HT1080 (cell line): ENCODE results near the gene FBN1. TPM values are rescaled to one million over a fixed set of nuclear protein-coding genes. Genes with fewer than 3 reads are reported as not detected.
A peak's percentile ranks its signal among the peaks of the same experiment; 100 is the strongest.

Source experiments
- DNase-seq: peaks from one replicate; pipeline ENCODE4 v3.0.0-alpha.2; 2015; ENCODE audit warnings: low read depth
- total RNA-seq: library from RNA; depleted of rRNA; stranded (reverse); fragments of >200 nt; shearing (Covaris generic); gene quantifications from 2 replicates; pipeline ENCODE4 v1.2.3, GENCODE V29; 2014

The FBN1 gene
- total RNA-seq, 1 experiment from 2014 or later, result 21.0 TPM

GRCh38 chr15:48440084-48440483, 205.4 kb downstream of the FBN1 start:
- DNase-seq, result no peak

DNA sequence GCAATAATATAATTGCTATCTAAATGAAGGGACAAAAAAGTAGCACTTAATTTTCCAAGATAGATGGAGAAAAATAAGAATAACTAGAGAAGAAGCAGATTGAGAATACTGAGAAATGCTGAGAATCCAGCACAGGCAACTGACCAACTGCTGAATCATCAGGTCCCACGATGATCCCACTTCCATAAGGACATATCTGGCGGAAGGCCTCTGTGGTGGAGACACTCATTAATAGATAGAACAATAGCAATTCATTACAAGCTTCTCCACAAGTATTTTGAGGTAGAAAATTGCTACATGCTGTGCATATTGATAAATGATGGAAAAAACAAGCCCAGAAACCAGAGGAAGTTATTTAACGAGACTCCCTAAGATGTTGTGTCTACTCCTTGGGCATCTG, 208.3 kb downstream of the FBN1 start:
- peak; percentile 42 for DNase-seq

- DNase-seq, result no peak
Observed at GRCh38 chr15:48435321-48435720, 210.2 kb downstream of the FBN1 start.

GRCh38 chr15:48433226-48433886, 212.2 kb downstream of the FBN1 start:
- DNase-seq, result peak; percentile 73

GRCh38 chr15:48432688-48433087, 212.8 kb downstream of the FBN1 start:
- no peak for DNase-seq

- peak; percentile 46 for DNase-seq
Observed at GRCh38 chr15:48427960-48428547, 217.5 kb downstream of the FBN1 start.

DNA sequence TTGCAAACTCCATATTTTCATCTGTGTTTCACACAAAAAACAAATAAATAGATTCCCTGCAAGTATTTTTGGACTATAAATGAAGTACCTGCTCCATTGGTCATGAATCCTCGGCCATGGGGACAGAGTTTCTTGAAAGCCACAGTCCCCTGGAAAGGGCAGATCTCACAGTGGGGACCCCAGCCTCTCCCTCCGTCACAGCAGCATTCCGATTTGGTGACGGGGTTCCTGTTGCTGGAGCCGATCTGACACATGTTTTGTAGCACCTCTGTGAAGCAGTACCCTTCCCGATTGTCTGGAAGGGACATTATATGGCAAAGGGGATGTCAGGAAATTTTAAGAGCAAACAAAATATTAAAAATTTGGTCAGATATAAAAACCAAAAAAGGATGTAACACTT, 218.0 kb downstream of the FBN1 start:
- DNase-seq, result no peak

DNA sequence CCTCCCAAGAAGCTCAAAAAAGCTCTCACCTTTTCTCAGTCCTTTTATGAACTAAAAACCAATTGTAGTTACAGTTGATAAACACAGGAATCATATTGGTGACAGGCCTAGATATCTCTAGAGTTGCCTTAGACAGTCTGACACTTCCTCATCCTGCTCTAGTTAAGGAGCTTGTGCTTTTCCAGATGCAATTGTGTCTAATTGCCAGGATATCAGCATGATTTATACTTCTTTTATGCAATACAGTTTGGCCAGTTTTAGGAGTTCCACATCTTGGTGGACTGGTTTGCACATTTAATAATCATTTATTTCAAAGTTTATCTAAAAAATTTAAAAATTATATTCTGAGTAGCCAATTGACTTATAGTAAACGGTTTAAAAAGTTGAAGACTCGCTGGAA, 218.6 kb downstream of the FBN1 start:
- DNase-seq, result no peak

DNA sequence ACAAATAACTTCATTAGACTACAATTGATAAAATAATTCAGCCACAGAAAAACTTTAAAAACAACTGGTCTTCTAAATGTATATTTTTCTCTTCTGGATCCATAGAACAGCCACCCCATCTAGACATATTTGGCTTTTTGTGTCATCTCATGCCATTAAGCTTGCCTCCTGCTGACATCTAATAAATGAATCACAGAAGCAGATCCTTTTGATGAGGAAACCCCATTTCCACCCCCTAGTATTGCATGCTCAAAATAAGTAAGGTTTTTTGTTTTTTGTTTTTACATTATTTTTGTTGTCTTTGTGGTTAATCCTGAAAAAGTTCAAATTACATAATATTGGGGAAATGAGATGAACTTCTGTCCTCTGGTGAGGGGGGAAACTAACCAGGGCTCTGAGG, 219.5 kb downstream of the FBN1 start:
- DNase-seq, result no peak

DNA sequence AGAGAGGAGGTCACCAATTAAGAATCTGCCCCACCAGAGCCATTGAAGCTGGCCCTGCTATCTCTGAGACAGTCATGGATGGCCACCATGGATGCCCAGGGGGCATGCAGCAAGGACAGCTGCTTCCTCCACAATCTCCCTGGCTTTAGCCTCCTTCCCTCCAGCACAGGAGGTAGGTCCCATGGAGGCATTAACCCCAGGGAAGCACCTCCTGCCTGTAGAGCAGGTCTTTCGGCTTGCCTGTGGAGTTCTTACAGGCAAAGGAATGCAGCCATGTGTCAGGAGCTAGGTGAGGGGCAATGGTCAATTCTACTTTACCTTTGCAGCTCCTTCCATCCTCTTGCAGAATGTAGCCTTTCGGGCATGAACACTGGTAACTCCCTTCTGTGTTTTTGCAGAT, 220.5 kb downstream of the FBN1 start:
- no peak for DNase-seq

GRCh38 chr15:48423896-48424475, 221.5 kb downstream of the FBN1 start:
- peak; percentile 64 for DNase-seq

GRCh38 chr15:48423342-48423741, 222.2 kb downstream of the FBN1 start:
- DNase-seq, result no peak

DNA sequence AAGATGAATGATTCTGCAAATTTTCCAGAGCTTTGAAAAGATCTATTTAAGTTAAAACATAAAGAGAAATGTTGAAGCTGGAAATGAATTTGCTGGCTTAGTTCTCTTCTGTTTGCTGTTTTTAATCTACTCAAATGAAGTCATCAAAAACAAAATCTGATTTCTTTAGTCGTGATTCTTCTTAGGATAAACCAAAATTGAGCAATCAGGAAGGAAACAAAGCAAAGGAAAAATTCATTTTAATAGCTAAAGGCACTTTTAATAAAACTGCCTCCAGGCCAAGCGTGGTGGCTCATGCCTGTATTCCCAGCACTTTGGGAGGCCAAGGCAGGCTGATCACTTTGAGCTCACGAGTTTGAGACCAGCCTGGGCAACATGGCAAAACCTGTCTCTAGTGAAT, 223.1 kb downstream of the FBN1 start:
- no peak for DNase-seq

DNA sequence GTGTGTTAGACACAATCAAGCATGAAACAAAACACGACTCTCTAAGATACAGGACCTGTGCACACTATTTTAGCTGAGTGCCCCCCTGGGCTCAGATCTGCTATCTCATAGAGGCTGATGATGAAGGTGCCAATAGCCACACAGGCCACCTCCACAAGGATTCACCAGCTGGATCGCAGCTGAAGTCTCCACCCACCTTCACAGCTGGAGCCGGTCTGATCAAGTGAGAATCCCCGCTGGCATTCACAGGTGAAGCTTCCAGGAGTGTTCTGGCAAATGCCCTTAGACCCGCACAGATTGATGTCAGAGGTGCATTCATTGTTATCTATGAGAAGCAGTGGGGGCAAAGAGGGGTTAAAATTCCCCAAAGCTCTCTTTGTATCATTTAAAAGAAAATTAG, 224.1 kb downstream of the FBN1 start:
- DNase-seq, result no peak

- DNase-seq, result no peak
Observed at GRCh38 chr15:48419896-48420295, 225.6 kb downstream of the FBN1 start.

GRCh38 chr15:48418343-48418742, 227.2 kb downstream of the FBN1 start:
- DNase-seq, result no peak

- no peak for DNase-seq
Observed at GRCh38 chr15:48416301-48416700, 229.2 kb downstream of the FBN1 start.

GRCh38 chr15:48415036-48415886, 230.2 kb downstream of the FBN1 start:
- DNase-seq, result peak; percentile 73

DNA sequence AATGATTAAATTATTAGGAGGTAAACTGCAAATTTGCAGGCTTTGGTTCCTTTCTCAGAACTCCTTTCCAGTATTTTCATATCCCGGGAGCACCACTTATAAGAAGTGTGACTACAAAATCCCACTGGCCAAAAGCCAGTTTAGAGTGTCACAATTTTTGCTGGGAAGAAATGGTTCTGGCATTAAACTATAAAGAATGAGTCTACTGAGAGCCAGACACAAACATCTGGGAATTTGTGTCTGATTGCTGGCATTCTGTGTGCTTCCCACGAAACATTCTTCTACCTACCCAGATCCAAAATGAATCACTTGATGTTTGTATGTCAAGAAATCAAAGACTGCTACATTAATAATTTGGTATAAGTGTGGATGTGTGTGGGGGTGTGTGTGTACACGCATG, 231.5 kb downstream of the FBN1 start:
- DNase-seq, result no peak

DNA sequence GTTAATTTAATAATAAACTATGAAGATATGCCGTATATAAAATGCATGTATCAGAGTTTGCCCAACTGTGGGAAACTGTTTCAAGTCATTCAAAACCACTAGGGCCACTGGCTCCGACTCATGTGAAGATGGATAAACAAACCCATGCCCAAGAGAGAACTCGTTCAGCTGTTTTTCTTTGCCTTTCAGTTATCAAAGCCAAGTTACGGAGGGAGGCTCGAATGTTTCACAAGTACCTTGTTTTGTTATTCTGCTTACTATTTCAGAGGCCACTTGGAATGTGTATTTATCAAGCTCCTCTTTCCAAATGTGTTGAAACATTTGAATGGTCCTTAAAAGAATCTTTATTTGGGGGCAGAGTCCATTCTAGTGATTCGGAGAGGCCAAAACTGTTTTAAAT, 232.2 kb downstream of the FBN1 start:
- DNase-seq, result no peak

GRCh38 chr15:48411971-48412591, 233.4 kb downstream of the FBN1 start:
- DNase-seq, result peak; percentile 32

DNA sequence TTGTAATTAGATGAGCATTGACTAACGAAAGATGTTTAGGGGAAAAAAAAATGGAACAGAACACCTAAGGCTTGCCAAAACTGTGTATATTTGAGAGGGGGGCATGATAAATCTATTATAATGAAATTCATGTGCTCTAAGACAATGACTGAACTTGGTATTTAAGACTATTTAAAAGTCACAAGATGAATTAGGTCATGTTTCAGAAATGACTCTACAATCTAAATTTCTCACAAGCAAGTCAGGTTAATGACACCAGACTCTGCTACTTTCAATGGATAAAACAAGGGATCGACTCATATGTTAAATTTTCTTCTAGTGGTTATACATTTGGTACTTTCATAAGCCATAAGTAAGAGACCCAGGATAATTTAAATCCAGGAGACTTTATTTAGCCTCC, 235.9 kb downstream of the FBN1 start:
- DNase-seq, result no peak
